Transverse colon (tissue), 3 donors: ENCODE measurements around the gene HECTD2.

Source experiments
- EP300 ChIP-seq: sonication (generic); formaldehyde crosslinking; IDR thresholded peaks from one replicate; pipeline ENCODE4 v1.6.1; 2017; ENCODE audit warnings: antibody characterized with exemption, low read depth
- TF ChIP-seq, protein P1 (sequence below), 5 experiments: fragments of 200-600 bp in 3 of 5; fragments of 450-650 bp in 2 of 5; sonication (generic) in 3 of 5; IDR thresholded peaks; 1 replicate in 2 of 5; 2 replicates in 3 of 5; pipeline ENCODE4 v1.5.1; 2016 to 2017; ENCODE audit warnings: antibody characterized with exemption in 5 of 5, inconsistent platforms in 3 of 5, mild to moderate bottlenecking in 2 of 5, moderate library complexity in 1 of 5

- TF ChIP-seq EP300, result no peak
- TF ChIP-seq, protein P1, sequence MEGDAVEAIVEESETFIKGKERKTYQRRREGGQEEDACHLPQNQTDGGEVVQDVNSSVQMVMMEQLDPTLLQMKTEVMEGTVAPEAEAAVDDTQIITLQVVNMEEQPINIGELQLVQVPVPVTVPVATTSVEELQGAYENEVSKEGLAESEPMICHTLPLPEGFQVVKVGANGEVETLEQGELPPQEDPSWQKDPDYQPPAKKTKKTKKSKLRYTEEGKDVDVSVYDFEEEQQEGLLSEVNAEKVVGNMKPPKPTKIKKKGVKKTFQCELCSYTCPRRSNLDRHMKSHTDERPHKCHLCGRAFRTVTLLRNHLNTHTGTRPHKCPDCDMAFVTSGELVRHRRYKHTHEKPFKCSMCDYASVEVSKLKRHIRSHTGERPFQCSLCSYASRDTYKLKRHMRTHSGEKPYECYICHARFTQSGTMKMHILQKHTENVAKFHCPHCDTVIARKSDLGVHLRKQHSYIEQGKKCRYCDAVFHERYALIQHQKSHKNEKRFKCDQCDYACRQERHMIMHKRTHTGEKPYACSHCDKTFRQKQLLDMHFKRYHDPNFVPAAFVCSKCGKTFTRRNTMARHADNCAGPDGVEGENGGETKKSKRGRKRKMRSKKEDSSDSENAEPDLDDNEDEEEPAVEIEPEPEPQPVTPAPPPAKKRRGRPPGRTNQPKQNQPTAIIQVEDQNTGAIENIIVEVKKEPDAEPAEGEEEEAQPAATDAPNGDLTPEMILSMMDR (IDR thresholded peaks at IDR 0.05), result no peak
Observed at GRCh38 chr10:91558473-91558872, 148.3 kb downstream of the HECTD2 start.
